Mucosa of descending colon (tissue), 3 donors: ENCODE data around the gene ASPA. TPM values are rescaled to one million over a fixed set of nuclear protein-coding genes. Genes with fewer than 3 reads are reported as not detected.

Experiments used
- ATAC-seq: fragments of 200-7000 bp; cut with Tn5 transposase; one replicate; pipeline ENCODE4 v1.9.1; 2020; ENCODE audit warnings: mild to moderate bottlenecking, moderate library complexity
- DNase-seq, 3 donors: peaks; one replicate each; pipeline ENCODE4 v3.0.0-alpha.2; 2020
- H3K36me3 ChIP-seq: fragments of 200-600 bp; one replicate; pipeline ENCODE4 v1.8.0; 2021; ENCODE audit warnings: low read depth, mild to moderate bottlenecking
- H3K4me1 ChIP-seq: fragments of 200-600 bp; one replicate; pipeline ENCODE4 v1.8.0; 2021; ENCODE audit warnings: low read depth, mild to moderate bottlenecking
- H3K4me3 ChIP-seq: fragments of 200-600 bp; one replicate; pipeline ENCODE4 v1.8.0; 2021; ENCODE audit warnings: mild to moderate bottlenecking
- H3K9me3 ChIP-seq: fragments of 200-600 bp; one replicate; pipeline ENCODE4 v1.8.0; 2021; ENCODE audit warnings: mild to moderate bottlenecking
- CTCF ChIP-seq: fragments of 200-600 bp; IDR thresholded peaks from one replicate; pipeline ENCODE4 v1.8.0; 2022; ENCODE audit warnings: antibody characterized with exemption, mild to moderate bottlenecking
- intact Hi-C, 2 donors: fragments of 100-400 bp; cut with DNase I in 1 of 2; cut with micrococcal nuclease in 1 of 2; formaldehyde crosslinking; loops; one replicate each; pipeline versions ENCODE4 v1.11.0 to v1.11.1; 2022; cut with DNase I, micrococcal nuclease
- total RNA-seq, 3 donors: library from RNA; stranded (reverse); fragmentation: NEBNext Ultra II Directional in 2 of 3; extraction: Animal tissue kit (Norgen Biotek cat#: 25700) in 2 of 3; gene quantifications; one replicate each; pipeline versions ENCODE4 v1.2.1 to v1.2.4, GENCODE V29; 2021 to 2023
- donor health status: DM: no; HTN: no; CAD: no; lungs with moderate emphysema.
- donor health status: DM: no; HTN: no; CAD: no.
- donor health status: DM: no; HTN: yes; CAD: no.

The ASPA gene
- total RNA-seq, 3 donors from 2014 or later, result 3.5 to 6.6 (median 3.7) TPM

- no peak for DNase-seq
Observed at GRCh38 chr17:3502466-3502865, 26.7 kb downstream of the ASPA start.

GRCh38 chr17:3503285-3503684, 27.5 kb downstream of the ASPA start:
- no peak for TF ChIP-seq CTCF
- intact Hi-C loops, result no loop called here
- ATAC-seq, result no peak
- no peaks in the 10 kb centered on the region for H3K4me1 ChIP-seq
- H3K9me3 ChIP-seq, result peaks cover 3% of the 10 kb centered on the region
- no peaks in the 10 kb centered on the region for H3K36me3 ChIP-seq
- no peak for DNase-seq
- no peak overlapping the region for H3K4me3 ChIP-seq

More at GRCh38 chr17:3502466-3502865, 26.7 kb downstream of the ASPA start:
- no peak for ATAC-seq
- Histone ChIP-seq H3K36me3 (no peaks in the 10 kb centered on the region), H3K4me3 (no peak overlapping the region), H3K9me3 (peaks cover 3% of the 10 kb centered on the region), H3K4me1 (no peaks in the 10 kb centered on the region)
- intact Hi-C loops, result no loop called here
- TF ChIP-seq CTCF, result no peak

GRCh38 chr17:3505008-3505407, 29.2 kb downstream of the ASPA start:
- intact Hi-C loops, result no loop called here
- no peak overlapping the region for H3K4me3 ChIP-seq
- H3K36me3 ChIP-seq, result no peaks in the 10 kb centered on the region
- no peak for TF ChIP-seq CTCF
- peaks cover 3% of the 10 kb centered on the region for H3K9me3 ChIP-seq
- no peaks in the 10 kb centered on the region for H3K4me1 ChIP-seq
- peak; percentile 81 for ATAC-seq
- peak in 1 of 3 donors; percentile 64 for DNase-seq

GRCh38 chr17:3506054-3506453, 30.3 kb downstream of the ASPA start:
- DNase-seq (no peak), ATAC-seq (no peak)
- Histone ChIP-seq H3K9me3 (no peaks in the 10 kb centered on the region), H3K36me3 (no peaks in the 10 kb centered on the region), H3K4me3 (no peak overlapping the region), H3K4me1 (no peaks in the 10 kb centered on the region)
- no peak for TF ChIP-seq CTCF
- intact Hi-C loops, result no loop called here

GRCh38 chr17:3507071-3507470, 31.3 kb downstream of the ASPA start:
- TF ChIP-seq CTCF, result no peak
- DNase-seq (no peak), ATAC-seq (no peak)
- no peaks in the 10 kb centered on the region for H3K4me1 ChIP-seq
- intact Hi-C loops, result no loop called here
- H3K4me3 ChIP-seq, result no peak overlapping the region
- no peaks in the 10 kb centered on the region for H3K9me3 ChIP-seq
- H3K36me3 ChIP-seq, result no peaks in the 10 kb centered on the region

- no peak for DNase-seq
- intact Hi-C loops, result no loop called here
- no peak for TF ChIP-seq CTCF
Observed at GRCh38 chr17:3507869-3508268, 32.1 kb downstream of the ASPA start.

More at GRCh38 chr17:3507869-3508268, 32.1 kb downstream of the ASPA start:
- Histone ChIP-seq H3K9me3 (no peaks in the 10 kb centered on the region), H3K4me1 (no peaks in the 10 kb centered on the region), H3K4me3 (no peak overlapping the region), H3K36me3 (no peaks in the 10 kb centered on the region)
- no peak for ATAC-seq
